DMS53 treated with DMSO at 0.1 percent for 48 hours (cell line): ENCODE data around the gene MICALL1.
"Not testable (repeated sequence)": the region's sequence is repeated elsewhere in the genome, so short reads cannot be mapped to it uniquely, and the experiment has no call there.

Source experiments
- DNase-seq: peaks from one replicate; lab custom pipeline; 2025; ENCODE audit not compliant: unreplicated experiment; lab: John Stamatoyannopoulos, UW

Gene MICALL1

DNA sequence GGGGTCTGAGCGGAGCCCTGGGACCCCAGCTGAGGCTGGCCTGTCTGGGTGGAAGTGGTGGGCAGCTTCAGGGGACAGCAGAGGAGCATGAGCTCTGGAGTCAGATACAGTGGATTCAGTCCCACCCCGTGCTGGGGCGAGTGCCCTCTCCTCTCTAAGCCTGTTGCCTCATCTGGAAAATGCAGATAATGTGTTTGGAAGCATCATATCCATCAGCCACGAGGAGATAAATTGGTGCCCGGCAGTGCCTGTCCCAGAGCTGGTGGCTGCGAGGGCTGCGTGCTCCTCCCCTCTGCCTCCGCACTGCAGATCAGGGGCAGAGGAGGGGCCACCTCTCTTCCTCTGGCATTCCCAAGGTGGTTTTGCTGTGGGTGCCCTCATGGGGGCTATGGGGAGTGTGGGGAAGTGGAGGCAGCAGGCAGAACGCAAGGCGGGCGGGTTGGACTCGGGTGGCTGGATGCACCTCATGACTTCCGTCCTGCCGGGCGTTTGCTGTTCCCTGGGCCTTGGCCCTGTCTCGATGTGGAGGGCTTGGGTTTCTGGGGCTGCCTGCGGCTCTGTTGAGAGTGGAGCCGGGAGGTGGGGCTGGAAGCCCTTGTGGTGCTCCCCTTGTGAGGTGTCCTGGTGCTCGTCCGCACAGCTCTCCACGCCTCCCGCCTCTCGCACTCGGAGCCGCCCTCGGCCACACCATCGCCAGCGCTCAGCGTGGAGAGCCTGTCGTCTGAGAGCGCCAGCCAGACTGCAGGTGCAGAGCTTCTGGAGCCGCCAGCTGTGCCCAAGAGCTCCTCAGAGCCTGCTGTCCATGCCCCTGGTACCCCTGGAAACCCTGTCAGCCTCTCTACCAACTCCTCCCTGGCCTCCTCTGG, 20.9 kb downstream of the MICALL1 start:
- DNase-seq = no peak

DNA sequence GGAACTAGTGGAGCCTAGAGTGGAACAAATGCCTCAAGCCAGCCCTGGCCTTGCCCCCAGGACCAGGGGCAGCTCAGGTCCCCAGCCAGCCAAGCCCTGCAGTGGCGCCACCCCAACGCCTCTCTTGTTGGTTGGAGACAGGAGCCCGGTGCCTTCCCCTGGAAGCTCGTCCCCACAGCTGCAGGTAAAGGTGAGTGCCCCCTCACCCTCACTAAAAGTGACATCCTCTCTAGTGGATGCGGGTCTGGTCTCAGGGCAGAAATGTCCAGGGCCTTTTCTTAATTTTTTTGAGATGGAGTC, 21.5 kb downstream of the MICALL1 start:
- DNase-seq = no peak

GRCh38 chr22:37929390-37929789, 23.3 kb downstream of the MICALL1 start:
- no peak for DNase-seq

- DNase-seq = no peak
Observed at GRCh38 chr22:37930270-37930951, 24.3 kb downstream of the MICALL1 start.

DNA sequence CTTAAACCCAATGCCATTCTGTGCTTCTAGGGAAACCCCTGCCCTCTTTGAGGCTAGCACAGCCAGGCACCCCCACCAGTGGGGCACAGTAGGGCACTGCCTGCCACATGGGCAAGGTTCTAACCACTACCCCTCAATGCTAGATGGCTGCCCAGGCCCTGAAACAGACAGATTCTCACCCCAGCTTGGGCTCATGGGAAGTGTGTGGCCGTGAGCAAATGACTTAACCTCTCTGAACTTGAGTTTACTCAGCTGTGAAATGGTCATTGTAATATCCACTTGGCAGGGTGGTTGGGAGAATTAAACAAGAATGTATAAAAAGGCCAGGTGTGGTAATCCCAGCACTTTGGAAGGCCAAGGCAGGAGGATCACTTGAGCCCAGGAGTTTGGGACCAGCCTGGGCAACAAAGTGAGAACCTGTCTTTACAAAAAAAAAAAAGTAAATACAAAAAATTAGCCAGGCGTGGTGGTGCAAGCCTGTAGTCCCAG, 24.9 kb downstream of the MICALL1 start:
- DNase-seq = no peak

DNA sequence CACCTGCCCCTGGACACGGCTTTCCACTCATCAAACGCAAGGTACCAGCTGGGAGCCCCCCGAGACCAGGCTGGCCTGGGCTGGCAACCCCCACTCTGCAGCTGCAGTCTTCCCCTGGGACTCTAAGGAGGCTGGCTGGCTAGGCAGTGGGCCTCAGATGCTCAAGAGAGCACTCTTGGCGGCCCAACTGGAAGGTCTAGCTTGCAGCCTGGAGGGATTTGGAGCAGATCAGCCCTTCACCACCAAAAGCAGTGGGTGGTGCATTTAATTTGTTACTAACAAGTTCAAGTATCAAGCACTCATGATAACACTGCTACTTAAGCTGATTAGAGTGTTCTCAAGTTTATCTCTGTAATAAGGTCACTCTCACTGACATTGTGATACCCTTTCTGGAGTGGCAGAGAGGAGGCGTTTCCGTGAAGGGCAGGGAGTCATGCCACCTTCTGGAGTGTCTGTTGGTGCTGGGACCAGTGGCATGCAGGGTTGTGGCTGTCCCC, 25.8 kb downstream of the MICALL1 start:
- DNase-seq = no peak

- DNase-seq = no peak
Observed at GRCh38 chr22:37932401-37932800, 26.3 kb downstream of the MICALL1 start.

- DNase-seq = no peak
Observed at GRCh38 chr22:37932821-37933578, 26.9 kb downstream of the MICALL1 start.

GRCh38 chr22:37933711-37934376, 27.7 kb downstream of the MICALL1 start:
- peak; percentile 19 for DNase-seq

GRCh38 chr22:37940698-37941376, 34.7 kb downstream of the MICALL1 start:
- DNase-seq = no peak

- no peak for DNase-seq
Observed at GRCh38 chr22:37942133-37942532, 36.0 kb downstream of the MICALL1 start.

GRCh38 chr22:37943136-37943824, 37.2 kb downstream of the MICALL1 start:
- no peak for DNase-seq

DNA sequence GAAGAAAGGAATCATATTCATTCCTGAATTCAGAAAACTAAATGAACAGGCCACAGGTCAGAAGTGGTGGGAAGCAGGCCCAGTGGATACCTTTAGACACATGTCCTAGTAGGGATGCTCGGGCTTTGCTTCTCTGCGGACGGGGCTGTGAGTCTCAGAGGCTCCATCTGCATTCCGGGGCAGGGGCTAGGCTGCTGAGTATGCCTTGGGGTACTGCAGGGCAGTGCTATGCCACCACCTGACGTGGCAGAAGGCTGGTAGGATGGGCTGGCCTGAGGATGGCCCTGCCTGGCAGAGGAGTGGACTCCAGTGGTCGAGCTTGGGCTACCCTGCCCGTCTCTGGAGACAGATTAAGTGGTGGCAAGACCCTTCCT, 37.7 kb downstream of the MICALL1 start:
- DNase-seq = no peak

GRCh38 chr22:37944423-37944822, 38.3 kb downstream of the MICALL1 start:
- not testable (repeated sequence) for DNase-seq

GRCh38 chr22:37947142-37947795, 41.2 kb downstream of the MICALL1 start:
- not testable (repeated sequence) for DNase-seq

DNA sequence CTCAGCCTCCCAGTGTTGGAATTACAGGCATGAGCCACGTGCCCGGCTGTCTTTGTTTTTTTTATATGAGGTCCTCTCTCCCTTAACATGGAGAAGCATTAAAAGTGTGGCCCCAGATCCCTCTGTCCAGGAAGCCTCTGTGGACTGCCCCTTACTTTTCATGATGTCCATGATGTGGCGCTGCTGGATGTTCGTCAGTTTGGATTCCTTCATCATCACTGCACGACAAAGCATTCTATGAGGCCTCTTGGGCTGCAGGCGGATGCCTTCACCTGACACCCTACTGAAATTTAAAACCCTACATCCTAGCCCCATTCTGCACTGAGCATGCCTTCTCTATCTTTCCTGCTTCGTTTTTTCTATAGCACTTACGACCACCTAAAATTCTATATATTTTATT, 45.2 kb downstream of the MICALL1 start:
- DNase-seq = no peak

- DNase-seq = not testable (repeated sequence)
Observed at GRCh38 chr22:37952629-37953028, 46.5 kb downstream of the MICALL1 start.

DNA sequence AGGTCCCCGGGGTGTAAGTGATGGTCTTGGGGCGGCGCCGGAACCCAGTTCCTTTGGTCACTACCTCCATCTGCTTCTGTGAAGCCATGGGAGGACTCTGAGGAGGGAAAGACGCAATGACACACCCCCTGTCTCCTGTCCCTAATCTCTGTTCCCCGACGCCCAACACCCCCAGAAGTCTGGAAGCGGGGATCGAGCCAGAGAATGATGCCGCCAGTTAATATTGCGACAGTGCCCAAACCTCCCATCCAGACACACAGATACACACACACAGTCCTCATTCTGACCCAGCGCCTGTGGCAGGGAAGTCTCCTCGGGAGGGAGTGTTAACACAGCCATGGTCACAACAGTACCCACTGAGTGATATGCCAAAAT, 47.0 kb downstream of the MICALL1 start:
- DNase-seq = no peak

- DNase-seq = peak; percentile 34
Observed at GRCh38 chr22:37953437-37954179, 47.5 kb downstream of the MICALL1 start, which contains the start of the genes C22orf23 and POLR2F. C22orf23 (minus strand) TSS chr22:37953601; CDS start chr22:37953149, 452 bp downstream. POLR2F (plus strand) TSS chr22:37953699; CDS start chr22:37953788, 89 bp downstream.
